ENCODE measurements around the gene TMEM72. TPM values are rescaled to one million over a fixed set of nuclear protein-coding genes. Genes with fewer than 3 reads are reported as not detected.
A peak's percentile ranks its signal among the peaks of the same experiment; 100 is the strongest.

The TMEM72 gene
- total RNA-seq, 1 donor from 2014 or later: 0.16 TPM

DNA sequence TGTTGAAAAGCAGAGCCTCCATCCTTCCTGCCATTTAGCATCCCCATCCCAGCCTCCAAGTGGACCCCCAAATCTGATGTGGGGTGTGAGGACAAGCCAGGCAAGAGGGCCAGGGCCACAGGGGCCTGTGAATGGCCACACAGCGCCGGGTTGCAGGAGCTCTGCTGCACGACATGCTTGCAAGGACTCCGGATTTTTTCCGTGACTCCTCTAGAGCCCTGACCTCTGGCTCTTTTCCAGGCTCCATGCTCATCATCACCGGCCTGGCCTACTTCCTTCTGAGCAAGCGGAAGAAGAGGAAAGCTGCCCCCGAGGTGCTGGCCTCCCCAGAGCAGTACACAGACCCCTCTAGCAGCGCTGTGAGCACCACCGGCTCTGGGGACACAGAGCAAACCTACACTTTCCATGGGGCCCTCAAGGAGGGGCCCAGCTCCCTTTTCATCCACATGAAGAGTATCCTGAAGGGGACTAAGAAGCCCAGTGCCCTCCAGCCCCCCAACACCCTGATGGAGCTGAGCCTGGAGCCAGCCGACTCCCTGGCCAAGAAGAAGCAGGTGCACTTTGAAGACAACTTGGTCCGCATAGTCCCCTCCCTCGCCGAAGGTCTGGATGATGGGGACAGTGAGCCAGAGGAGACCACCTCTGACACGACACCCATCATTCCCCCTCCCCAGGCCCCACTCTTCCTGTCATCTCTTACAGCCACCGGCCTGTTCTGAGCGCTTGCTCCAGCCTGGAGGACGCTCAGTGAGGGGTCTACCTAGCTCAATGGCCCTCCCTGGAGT is 23.5 kb downstream of the TMEM72 start:
- DNase-seq: no peak

DNA sequence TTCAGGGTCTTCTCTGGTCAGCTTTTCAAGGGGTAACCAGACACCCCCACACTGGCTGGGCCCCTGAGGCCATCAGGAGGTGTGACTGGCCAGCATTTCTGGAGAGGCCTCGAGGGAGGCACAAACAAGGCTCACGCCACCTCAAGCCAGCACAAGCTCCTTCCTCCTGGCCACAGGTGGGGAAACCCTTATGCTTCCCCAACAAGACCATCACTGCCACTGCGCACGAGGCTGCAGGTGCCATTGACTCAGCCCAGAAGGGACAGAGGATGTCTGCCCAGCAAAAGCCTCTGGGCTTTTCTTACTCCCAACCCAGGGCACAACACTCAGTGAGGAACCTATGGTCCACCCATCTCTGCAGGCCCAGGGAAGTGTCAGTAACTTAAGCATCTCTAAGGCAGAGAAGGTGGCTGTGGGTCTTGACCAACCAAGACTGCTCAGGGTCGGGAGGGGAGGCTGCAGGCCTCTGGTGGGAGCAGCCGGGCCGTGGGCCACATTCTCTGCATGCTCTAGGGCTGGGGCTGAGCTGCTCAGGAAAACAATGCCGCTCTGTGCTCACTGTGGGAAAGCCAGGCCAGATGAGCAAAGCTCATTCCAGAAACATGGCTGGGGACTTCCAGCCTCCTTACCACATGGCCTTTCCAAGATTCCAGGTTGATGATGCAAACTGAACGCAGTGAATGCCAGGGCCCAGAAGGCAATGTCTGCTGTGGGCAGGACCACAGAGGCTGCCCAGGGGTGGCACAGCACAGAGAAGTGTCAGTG is 24.2 kb downstream of the TMEM72 start:
- DNase-seq: peak; percentile 49

DNA sequence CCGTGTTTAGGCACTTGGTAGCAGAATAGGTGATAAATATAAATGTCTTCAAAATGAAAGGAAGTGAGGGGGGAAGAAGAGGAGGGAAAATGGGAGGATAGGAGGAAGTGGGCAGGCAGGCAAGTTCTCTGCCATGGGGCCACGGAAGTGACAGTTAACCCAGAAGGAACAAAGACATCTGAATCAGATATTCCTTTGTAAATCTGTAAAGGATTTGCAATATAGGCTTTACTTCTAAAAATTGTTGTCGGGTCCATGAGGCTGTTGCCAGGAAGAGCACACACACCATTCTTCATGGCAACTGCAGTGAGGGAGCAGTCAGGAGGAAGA is 24.8 kb downstream of the TMEM72 start:
- DNase-seq: no peak

DNA sequence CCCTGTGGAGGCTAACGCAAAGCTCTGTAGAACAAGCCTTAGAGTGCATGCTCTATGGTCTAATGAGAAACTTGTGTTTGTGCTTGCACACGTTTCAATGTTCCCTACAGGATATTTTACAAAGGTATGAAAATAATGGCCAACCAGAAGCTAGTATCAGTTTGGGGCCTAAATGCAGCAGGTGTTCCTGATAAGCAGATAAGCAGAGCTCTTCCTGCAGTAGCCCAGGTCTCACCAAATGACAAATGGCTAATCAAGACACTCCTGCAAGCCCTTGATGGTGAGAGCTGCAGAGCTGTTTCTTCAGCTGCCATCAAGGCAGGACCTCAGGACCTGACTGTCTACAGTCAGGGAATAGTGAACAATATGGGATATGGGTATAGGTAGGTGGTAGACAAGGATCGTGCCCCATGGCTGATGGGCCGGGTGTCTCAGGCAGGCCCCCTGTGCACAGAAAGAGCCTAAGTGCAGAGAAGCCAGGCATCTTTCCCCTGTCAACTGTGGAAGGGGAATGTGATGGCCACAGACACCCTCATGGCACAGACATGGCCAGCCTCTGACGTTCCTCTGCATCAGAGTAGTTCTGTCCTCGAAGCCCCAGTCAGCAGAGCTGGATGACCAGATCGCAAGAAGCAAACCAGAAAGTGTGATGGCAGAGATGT is 25.3 kb downstream of the TMEM72 start:
- DNase-seq: no peak

DNA sequence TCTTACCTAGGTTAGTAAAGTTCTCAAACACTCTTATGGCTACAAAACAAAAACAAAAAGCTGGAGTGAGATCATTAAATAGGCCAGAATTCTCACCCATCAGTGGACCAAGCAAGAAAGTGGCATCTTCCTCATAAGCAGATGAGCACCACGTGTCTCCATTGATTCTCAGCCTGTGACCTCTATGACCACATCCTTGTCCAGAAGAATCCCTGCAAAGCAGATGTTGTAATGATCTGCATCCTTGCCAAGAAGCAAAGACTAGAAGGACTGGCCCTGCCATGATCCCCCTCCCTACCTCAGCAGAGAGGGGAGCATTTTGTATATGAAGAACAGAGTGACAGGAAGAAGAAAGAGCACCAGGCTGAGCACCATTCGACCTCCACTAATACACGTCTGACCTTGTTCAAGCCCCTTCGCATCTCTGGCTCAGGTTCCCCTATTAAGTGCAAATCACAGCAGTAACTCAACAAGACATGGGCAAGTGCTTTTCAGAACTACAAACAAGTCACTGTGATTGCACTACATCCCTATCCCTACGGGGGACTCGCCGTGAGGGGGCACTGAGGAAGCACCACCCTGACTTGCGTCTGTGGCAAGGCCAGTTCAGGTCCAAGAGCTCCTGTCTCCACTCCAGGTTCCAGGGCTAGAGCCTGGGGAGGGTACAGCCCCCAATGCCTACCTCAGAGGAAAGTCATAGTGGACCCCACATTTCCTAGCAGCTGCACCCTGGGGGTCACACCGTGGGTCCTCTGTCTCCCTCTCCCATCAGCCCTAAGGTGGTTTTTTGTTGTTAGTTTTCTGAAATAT is 26.3 kb downstream of the TMEM72 start:
- no peak for DNase-seq

DNA sequence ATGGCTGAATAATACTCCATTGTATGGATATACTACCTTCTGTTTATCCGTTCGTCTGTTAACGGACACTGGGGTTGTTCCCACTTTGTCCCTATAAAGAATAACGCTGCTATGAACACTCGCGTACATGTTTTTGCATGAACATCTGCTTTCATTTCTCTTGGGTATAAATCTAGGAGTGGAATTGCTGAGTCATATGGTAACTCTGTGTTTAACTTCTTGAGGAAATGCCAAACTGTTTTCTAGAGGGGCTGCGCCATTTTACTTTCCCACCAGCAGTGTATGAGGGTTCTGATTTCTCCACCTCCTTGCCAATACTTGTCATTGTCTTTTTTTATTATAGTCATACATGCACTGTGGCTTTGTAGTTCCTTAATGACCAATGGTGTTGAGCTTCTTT is 27.8 kb downstream of the TMEM72 start:
- DNase-seq: no peak

DNA sequence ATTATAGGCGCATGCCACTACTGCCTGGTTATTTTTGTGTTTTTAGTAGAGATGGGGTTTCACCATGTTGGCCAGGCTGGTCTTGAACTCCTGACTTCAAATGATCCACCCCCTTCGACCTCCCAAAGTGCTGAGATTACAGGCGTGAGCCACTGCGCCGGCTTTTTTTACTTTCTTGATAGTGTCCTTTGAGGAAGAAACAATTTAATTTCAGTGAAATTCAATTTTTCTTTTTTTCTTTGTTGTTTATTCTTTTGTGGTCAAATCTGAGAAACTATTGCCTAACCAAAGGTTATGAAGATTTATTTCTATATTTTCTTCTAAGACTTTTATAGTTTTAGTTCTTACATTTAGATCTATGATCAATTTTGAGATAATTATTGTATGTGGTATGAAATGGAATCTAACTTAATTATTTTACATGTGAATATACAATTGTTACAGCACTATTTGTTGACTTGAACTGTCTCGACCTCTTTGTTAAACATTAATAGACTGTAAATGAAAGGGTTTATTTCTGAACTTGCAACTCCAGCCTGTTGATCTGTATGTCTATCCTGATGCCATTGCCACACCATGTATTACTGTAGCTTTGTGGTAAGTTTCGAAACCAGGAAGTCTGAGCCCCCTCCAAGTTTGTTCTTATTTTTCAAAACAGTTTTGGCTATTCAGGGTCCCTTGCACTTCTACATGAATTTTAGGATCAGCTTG is 28.7 kb downstream of the TMEM72 start:
- no peak for DNase-seq

DNA sequence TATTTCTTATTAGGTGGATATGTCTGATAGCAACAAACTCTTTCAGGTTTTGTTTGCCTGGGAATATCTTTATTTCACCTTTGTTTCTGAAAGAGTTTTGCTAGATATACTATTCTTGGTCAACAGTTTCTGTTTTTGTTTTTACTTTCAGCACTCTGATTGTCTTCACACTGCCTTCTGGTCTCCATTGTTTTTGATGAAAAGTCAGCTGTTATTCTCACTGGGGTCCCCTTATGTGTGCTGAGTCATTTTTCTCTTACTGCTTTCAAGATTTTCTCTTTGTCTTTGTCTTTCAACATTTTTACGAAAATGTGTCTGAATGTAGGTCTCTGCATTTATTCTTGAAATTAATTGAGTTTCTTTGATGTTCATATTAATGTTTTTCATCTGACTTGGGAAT is 33.2 kb downstream of the TMEM72 start:
- no peak for DNase-seq

DNA sequence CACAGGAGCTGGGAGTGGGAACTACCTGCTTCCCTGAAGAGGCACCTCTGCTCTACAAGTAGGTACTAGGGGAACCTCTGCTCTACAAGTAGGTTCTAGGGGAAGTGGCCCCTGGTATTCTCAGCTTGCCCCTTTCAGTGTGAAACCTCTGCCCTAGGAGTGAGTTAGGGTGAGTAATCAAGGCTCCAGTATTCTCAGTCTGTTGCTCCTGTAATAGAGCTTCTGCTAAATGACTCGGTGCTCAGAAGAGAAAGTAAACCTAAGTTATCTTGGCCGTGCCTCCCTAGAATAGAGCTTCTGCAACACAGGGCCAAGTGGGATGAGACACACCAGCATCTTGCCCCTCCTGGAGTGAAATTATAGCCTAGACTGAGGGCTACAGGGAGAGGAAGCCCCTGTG is 35.1 kb downstream of the TMEM72 start:
- no peak for DNase-seq

DNA sequence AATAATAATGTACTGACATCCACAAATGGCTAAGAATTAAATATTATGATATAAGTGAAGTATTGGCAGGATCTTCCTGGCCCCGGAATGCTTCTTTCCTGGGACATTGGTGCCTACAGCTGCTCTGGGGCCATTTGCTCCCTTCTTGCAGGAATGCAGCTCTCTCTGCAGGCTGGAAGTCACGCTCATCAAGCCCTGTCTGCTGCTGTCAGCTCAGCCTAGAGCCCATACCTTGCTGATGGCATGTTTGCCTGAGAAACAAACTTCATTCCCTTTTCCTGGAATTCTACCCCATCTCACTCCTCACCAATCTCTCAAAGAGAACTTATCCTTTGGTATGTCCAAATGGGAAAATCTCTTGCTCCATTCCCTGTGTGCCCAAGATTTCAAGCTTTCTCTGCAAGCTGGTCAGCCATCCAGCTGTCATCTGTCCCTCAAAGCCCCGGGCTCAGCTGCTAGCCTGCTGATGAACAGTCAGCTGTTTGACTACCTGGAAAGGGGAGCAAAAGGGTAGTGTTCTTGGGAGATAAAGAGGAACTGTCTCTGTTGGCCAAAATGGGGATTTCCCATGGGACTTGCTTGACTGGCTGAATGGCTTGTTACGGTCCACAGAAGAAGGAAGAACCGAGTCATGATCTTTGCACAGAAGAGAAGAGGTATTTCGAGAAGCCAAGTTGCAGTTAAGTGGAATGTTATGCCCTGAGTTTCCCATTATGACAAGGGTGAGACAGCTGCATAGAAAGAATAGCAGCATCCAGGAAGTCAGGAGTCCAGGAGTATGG is 36.4 kb downstream of the TMEM72 start:
- DNase-seq: no peak

DNA sequence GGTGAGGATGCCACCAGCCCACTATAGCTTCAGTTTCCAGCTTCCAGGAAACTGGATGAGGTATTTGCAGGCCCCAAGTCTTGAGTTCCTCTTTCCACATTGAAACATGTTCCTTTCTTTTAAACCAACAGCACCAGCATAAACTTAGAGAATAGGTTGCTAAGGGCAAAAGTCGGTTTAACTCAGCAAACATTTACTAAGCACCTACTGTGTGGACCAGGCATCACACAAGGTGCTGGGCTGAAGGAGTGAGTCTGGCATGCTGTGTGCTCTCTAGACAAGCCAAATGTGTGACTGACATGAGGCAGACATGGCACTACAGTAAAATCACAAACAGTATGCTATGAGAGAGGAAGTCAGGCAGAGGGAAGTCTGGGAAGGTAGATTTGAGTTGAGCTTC is 37.5 kb downstream of the TMEM72 start:
- DNase-seq: no peak

DNA sequence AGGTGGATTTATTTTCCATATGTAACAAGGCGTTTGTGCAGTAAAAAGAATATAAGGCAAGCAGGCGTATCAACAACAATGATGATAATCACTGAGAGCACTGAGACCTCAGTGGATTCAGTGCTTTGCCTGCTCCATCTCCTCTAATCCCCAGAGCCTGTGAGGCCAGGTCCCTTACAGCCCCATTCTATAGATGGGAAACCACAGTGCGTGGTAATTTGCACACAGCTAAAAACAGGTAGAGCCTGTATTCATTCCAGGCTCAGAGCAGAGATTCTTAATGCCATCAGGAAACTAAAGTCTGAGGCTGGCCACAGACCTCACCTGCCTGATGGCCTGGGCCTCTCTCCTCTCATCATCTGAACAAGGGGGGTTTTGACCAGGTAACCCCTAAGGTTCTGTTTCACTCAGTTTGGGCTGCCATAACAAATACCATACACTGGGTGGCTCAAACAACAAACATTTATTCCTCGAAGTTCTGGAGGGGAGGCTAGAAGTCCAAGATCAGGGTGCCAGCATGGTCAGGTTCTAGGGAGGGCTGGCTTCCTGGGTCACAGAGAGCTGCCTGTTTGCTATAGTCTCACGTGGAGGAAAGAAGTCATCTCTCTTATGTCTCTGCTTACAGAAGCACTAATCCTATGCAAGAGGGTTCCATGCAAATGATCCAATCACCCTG is 38.1 kb downstream of the TMEM72 start:
- no peak for DNase-seq

DNA sequence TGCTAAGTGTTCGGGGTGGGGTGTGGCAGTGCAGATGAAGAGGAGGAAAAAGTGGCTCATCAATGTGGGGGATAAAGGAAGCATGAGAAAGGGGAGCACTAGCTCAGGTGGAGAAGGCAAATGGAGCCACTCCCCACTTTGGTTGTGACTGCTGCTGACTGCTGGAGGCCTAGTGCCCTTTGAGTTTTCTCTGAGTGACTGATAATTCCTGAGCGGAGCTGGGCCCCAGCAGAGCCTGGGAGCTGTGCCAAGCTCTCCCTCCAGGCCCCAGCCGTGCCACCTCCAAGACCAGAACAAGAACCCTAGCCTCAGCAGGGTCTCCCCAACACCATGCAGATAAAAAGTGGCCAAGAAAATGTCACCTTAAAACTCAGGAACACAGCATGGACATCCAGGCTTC is 38.8 kb downstream of the TMEM72 start:
- no peak for DNase-seq

DNA sequence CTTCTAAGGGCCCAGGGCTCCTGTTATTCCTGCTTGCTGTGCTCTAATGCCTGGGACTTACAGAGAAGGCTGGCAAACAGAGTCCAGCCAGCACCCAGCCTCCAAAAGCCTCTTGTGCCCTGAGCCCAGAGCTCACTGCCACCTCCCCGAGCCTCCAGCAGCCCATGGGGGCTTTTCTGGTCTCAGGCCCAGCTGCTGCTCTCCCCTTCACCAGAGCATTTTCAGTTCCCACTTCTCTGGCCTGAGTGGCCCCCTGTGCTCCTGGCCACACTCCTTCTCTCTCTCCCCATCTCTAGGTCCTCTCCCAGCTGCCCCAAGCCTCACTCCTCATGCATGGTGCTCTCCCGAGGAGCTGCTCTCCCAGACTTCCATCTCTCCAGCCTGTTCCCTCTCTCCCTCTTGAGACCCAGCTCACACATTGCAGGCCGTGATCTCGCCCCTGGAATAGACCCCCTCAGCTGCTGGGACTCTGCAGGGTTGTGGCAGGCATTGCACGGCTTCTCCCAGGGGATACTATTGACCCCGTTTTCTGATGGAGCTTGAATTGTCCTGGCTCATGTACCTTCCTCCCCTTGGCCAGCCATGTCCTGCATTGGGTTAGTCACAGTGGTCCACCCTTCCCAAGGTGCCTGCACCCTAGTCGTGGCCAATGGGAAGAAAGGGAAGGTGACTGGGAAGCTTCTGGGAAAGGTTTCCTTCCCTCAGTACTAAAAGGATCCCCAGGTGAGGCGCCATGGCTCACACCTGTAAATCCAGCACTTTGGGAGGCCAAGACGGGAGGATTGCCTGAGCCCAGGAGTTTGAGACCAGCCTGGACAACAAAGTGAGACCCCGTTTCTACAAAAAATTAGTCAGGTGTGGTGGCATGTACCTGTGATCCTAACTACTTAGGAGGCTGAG is 39.4 kb downstream of the TMEM72 start:
- no peak for DNase-seq

DNA sequence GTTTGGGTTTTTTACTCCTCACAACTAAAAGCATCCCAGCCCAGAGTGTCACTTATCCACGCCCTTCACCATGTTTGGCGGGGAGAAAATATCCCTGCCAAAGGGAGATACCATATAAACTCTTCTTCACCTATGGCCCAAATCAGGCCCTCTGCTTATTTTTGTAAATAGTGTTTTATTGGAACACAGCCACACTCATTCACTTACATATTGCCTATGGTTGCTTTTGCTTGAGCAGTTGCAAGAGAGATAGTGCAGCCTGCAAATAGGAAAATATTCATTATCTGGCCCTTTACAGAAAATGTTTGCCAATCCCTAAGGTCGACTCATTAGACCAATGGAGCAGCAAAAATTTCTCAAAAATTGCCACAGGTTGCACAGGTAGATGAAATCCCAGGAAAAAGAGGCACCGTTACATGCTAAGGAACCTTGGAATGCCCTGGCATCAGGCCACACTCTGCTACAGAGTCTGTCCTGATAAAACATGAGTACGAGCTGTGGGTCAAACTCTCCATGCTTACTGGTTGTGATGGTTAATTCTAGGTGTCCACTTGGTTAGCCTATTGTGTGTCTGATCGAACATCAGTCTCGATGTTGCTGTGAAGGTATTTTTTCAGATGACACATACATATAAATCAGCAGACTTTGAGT is 40.6 kb downstream of the TMEM72 start:
- no peak for DNase-seq

DNA sequence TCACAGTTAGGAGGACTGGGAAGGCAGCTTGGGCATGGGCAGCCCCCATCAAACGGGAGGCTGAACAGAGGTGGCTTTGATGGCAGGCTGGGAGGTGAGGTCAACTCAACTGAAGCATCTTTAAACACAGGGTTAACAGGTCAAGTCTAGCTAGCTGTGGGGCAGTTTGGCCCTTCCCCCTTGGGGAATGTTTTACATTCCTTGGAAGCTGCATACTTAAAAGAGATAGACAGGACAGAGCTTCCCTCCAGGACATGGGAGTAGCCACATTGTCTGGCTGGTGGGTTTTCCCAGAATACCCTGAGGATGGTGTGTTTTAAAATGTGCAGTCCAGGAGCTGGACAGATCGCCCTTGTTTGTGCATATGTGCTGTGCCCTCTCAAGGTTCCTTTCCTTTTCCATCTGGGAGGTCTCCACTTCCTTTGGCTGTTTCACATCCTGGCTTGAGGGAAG is 41.7 kb downstream of the TMEM72 start:
- no peak for DNase-seq

DNA sequence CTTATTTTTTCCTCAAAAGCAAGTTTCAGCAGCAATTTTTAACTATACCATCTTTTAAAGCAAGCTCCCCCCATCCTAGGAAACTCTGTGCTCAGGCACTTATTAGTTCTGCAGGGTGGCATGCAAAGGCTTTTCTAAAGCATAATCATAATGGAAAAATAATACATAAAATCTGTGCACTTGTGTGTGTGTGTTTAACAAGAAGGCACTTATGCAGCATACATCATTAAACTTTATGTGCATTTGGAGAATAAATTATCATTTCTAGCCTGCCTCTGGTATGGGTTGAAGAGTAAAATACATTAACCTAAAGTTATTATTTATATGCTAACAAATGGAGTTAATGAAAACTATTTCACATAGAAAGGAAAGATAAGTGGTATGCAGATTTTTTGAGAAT is 42.9 kb downstream of the TMEM72 start:
- DNase-seq: no peak

DNA sequence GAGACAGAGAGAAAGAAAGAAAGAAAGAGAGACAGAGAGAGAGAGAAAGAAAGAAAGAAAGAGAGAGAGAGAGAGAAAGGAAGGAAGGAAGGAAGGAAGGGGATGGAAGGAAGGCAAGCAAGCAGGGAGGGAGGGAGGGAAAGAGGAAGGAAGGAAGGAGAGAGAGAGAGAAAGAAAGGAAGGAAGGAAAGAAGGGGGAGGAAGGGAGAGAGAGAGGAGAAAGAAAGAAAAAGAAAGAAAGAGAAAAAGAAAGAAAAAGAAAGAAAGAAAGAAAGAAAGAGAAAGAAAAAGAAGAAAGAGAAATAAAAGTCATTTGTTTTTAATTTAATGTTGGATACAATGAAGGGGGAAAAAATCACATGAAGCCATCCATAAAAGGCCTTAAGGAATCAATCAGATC is 43.8 kb downstream of the TMEM72 start:
- DNase-seq: no peak
